ENCODE results near the gene GCHFR. TPM values are rescaled to one million over a fixed set of nuclear protein-coding genes. Genes with fewer than 3 reads are reported as not detected.

Gene GCHFR
- total RNA-seq, 1 donor from 2014 or later: 23.0 TPM

- no peak for DNase-seq (ENCODE audit: low read depth in 2 of 2)
Measured at GRCh38 chr15:40808861-40809450, 45.1 kb downstream of the GCHFR start.

DNA sequence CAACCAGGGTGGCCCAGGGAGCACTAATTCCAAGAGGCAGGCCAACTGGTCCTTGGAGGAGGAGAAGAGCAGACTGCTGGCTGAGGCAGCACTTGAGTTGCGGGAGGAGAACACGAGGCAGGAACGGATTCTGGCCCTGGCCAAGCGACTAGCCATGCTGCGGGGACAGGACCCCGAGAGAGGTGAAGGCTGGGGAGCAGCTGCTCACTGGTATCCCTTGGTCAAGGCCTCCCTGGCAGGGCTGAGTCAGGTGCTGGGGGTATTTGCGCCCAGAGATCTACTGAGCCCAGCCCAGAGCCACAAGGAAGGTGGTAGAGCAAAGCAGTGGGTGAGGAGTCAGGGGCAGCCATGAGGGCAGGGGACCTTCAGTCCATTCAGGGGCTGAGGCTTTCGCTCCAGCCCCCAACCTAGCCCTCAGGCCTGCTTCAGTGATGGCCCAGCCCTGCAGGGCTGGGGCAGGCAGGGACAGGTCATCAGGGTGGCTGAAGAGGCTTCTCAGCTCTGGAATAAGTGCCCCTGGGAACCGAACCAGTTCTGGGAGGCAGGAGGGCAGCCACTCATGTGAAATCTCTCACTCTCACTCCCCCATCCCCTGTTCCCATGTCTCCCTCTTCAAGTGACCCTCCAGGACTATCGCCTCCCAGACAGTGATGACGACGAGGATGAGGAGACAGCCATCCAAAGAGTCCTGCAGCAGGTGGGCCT is 49.0 kb downstream of the GCHFR start:
- DNase-seq (ENCODE audit: low read depth in 2 of 2): no peak

DNA sequence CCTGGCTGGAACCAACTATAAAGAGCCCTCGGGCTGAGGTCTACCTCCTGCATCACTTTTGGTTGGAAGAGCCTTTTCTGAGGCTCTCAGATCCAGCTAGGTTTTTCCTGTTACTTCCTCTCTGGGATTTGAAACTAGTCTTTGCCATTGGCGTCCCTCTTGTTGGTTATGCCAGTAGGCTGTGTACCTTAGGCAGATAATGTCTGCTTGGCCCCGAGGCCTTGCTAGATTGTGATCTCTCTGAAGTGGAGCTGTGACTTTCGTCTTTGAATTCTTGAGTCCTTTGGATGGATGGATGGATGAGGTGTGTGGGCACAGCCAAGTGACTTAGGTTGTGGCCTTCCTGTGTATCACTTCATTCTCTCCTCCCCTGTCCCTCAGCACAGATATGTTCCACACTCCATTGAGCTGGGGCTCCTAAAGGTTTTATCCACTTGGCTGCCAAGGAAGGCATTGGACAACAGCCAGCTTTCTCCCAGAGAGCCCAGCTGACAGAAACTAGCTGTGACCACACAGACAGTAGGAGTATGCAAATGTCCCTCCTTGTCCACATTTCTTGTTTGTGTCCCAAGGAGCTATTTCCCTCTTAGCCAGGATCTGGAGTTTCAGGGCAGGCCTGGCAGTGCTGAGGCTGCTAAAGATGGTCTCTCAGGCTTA is 51.3 kb downstream of the GCHFR start:
- DNase-seq (ENCODE audit: low read depth in 2 of 2): no peak

Other genes with a start within 250 kb of the GCHFR start
- 16.9 and 19.7 TPM in 2 replicates for gene CCDC32, start 199.0 kb upstream of the GCHFR start, total RNA-seq
- 9.9 and 11.1 TPM in 2 replicates for gene RPUSD2, start 194.8 kb upstream of the GCHFR start, total RNA-seq
- gene KNL1, start 169.8 kb upstream of the GCHFR start, total RNA-seq: 5.1 and 14.2 TPM in 2 replicates
- 3.7 and 5.9 TPM in 2 replicates for gene RAD51, start 68.9 kb upstream of the GCHFR start, total RNA-seq
- 15.7 and 19.6 TPM in 2 replicates for gene RMDN3, start 8.8 kb upstream of the GCHFR start, total RNA-seq
- 0.13 and 0.39 TPM in 2 replicates for gene C15orf62, start 5.9 kb downstream of the GCHFR start, total RNA-seq
- gene ZFYVE19, start 43.0 kb downstream of the GCHFR start, total RNA-seq: 18.7 and 20.7 TPM in 2 replicates
- gene DNAJC17, start 43.4 kb downstream of the GCHFR start, total RNA-seq: 16.4 and 22.6 TPM in 2 replicates
- gene PPP1R14D, start 64.6 kb downstream of the GCHFR start, total RNA-seq: not detected in 2 replicates
- gene SPINT1, start 80.0 kb downstream of the GCHFR start, total RNA-seq: 0.90 and 1.1 TPM in 2 replicates
- gene RHOV, start 110.2 kb downstream of the GCHFR start, total RNA-seq: under 0.01 TPM in 1 of 2 replicates, not detected in the other
- 33.9 and 53.5 TPM in 2 replicates for gene VPS18, start 130.4 kb downstream of the GCHFR start, total RNA-seq
- 76.5 and 79.2 TPM in 2 replicates for gene DLL4, start 165.3 kb downstream of the GCHFR start, total RNA-seq
- gene CHAC1, start 189.4 kb downstream of the GCHFR start, total RNA-seq: 1.4 and 1.9 TPM in 2 replicates